Astrocyte (in vitro differentiated cells and primary cell): ENCODE measurements around the gene ADIG. TPM values are rescaled to one million over a fixed set of nuclear protein-coding genes. Genes with fewer than 3 reads are reported as not detected.

Experiments used
- DNase-seq: peaks from one replicate; pipeline ENCODE4 v3.0.0-alpha.2; 2010; ENCODE audit warnings: low read depth
- FAIRE-seq: peaks from 2 replicates; lab custom pipeline; 2011; peaks lifted over from hg19 to GRCh38; lab: Jason Lieb, UNC
- H2AFZ ChIP-seq: 2 replicates; pipeline ENCODE4 v1.6.0; 2012; ENCODE audit warnings: low read depth, low read length, inconsistent platforms
- H3K27ac ChIP-seq: 2 replicates; pipeline ENCODE4 v1.5.1; 2011; ENCODE audit warnings: low read depth, low read length, inconsistent platforms
- H3K27me3 ChIP-seq: 2 replicates; pipeline ENCODE4 v1.6.0; 2011; ENCODE audit warnings: low read length, inconsistent platforms; ENCODE audit not compliant: insufficient read depth
- H3K36me3 ChIP-seq: 2 replicates; pipeline ENCODE4 v1.5.1; 2011; ENCODE audit warnings: low read length, inconsistent platforms; ENCODE audit not compliant: insufficient read depth
- H3K4me1 ChIP-seq: 2 replicates; pipeline ENCODE4 v1.5.1; 2011; ENCODE audit warnings: low read length, inconsistent platforms; ENCODE audit not compliant: insufficient read depth
- H3K4me2 ChIP-seq: 2 replicates; pipeline ENCODE4 v1.6.0; 2012; ENCODE audit warnings: low read length, inconsistent platforms
- H3K4me3 ChIP-seq: 2 replicates; pipeline ENCODE4 v1.5.1; 2011; ENCODE audit warnings: low read depth, mild to moderate bottlenecking, low read length, inconsistent platforms; ENCODE audit not compliant: insufficient read depth
- H3K79me2 ChIP-seq: 2 replicates; pipeline ENCODE4 v1.6.0; 2012; ENCODE audit warnings: mild to moderate bottlenecking, low read length, inconsistent platforms; ENCODE audit not compliant: insufficient read depth
- H3K9ac ChIP-seq: 2 replicates; pipeline ENCODE4 v1.6.0; 2012; ENCODE audit warnings: mild to moderate bottlenecking, low read length, inconsistent platforms
- H3K9me3 ChIP-seq: 2 replicates; pipeline ENCODE4 v1.5.1; 2012; ENCODE audit warnings: low read depth, mild to moderate bottlenecking, low read length, inconsistent platforms; ENCODE audit not compliant: insufficient read depth
- H4K20me1 ChIP-seq: 2 replicates; pipeline ENCODE4 v1.6.0; 2012; ENCODE audit warnings: low read length, inconsistent platforms; ENCODE audit not compliant: insufficient read depth
- H3K27ac Mint-ChIP-seq: one replicate; pipeline ENCODE4 v1.8.0; 2021; ENCODE audit warnings: mild to moderate bottlenecking, mixed read lengths; ENCODE audit not compliant: unreplicated experiment
- H3K27me3 Mint-ChIP-seq: one replicate; pipeline ENCODE4 v1.8.0; 2021; ENCODE audit warnings: low read depth, mixed read lengths; ENCODE audit not compliant: unreplicated experiment
- H3K36me3 Mint-ChIP-seq: one replicate; pipeline ENCODE4 v1.8.0; 2021; ENCODE audit warnings: low read depth, mixed read lengths; ENCODE audit not compliant: unreplicated experiment
- H3K4me1 Mint-ChIP-seq: one replicate; pipeline ENCODE4 v1.8.0; 2021; ENCODE audit warnings: low read depth, mixed read lengths; ENCODE audit not compliant: unreplicated experiment
- H3K4me3 Mint-ChIP-seq: one replicate; pipeline ENCODE4 v1.8.0; 2021; ENCODE audit warnings: mild to moderate bottlenecking, moderate library complexity, mixed read lengths; ENCODE audit not compliant: unreplicated experiment
- H3K9me3 Mint-ChIP-seq: one replicate; pipeline ENCODE4 v1.8.0; 2021; ENCODE audit warnings: mild to moderate bottlenecking, mixed read lengths; ENCODE audit not compliant: unreplicated experiment
- EZH2 ChIP-seq: IDR thresholded peaks from 2 replicates; pipeline ENCODE4 v1.6.1; 2012; ENCODE audit warnings: mild to moderate bottlenecking, low read length, inconsistent platforms; ENCODE audit not compliant: insufficient read depth
- total RNA-seq: library from RNA; stranded (reverse); gene quantifications from 2 replicates; pipeline ENCODE4 v1.2.1, GENCODE V29; 2021
- TF ChIP-seq, protein P1 (sequence below): IDR thresholded peaks from 2 replicates; pipeline ENCODE4 v1.5.1; 2011; ENCODE audit warnings: low read depth, mild to moderate bottlenecking, inconsistent platforms, low read length, moderate library complexity; ENCODE audit not compliant: insufficient read depth

ADIG gene
- total RNA-seq, 1 donor from 2014 or later = not detected

- no peak overlapping the region for H3K9ac ChIP-seq
- no peaks in the 10 kb centered on the region for H3K79me2 ChIP-seq
- H3K27ac ChIP-seq = no peak overlapping the region
- no peak overlapping the region for H3K4me3 ChIP-seq
- Mint-ChIP-seq H3K36me3 (peaks cover 28% of the 10 kb centered on the region), H3K9me3 (no peaks in the 10 kb centered on the region), H3K27me3 (no peaks in the 10 kb centered on the region), H3K4me3 (no peak overlapping the region), H3K4me1 (no peaks in the 10 kb centered on the region), H3K27ac (no peak overlapping the region)
- H4K20me1 ChIP-seq = peaks cover 9% of the 10 kb centered on the region
- TF ChIP-seq, protein P1, sequence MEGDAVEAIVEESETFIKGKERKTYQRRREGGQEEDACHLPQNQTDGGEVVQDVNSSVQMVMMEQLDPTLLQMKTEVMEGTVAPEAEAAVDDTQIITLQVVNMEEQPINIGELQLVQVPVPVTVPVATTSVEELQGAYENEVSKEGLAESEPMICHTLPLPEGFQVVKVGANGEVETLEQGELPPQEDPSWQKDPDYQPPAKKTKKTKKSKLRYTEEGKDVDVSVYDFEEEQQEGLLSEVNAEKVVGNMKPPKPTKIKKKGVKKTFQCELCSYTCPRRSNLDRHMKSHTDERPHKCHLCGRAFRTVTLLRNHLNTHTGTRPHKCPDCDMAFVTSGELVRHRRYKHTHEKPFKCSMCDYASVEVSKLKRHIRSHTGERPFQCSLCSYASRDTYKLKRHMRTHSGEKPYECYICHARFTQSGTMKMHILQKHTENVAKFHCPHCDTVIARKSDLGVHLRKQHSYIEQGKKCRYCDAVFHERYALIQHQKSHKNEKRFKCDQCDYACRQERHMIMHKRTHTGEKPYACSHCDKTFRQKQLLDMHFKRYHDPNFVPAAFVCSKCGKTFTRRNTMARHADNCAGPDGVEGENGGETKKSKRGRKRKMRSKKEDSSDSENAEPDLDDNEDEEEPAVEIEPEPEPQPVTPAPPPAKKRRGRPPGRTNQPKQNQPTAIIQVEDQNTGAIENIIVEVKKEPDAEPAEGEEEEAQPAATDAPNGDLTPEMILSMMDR = no peak
- no peak for TF ChIP-seq EZH2
- no peak overlapping the region for H3K4me2 ChIP-seq
- no peak overlapping the region for H2AFZ ChIP-seq
- H3K27me3 ChIP-seq = no peaks in the 10 kb centered on the region
- no peak for FAIRE-seq
- no peak for DNase-seq
- H3K4me1 ChIP-seq = no peaks in the 10 kb centered on the region
- H3K9me3 ChIP-seq = no peaks in the 10 kb centered on the region
- peaks cover 43% of the 10 kb centered on the region for H3K36me3 ChIP-seq
Measured at GRCh38 chr20:38554986-38555385, 26.0 kb upstream of the ADIG start.

GRCh38 chr20:38555395-38555794 is 25.6 kb upstream of the ADIG start:
- H3K4me3 ChIP-seq = no peak overlapping the region
- H3K27me3 ChIP-seq = no peaks in the 10 kb centered on the region
- no peak overlapping the region for H3K9ac ChIP-seq
- H3K79me2 ChIP-seq = no peaks in the 10 kb centered on the region
- H3K27ac ChIP-seq = no peak overlapping the region
- no peak for TF ChIP-seq EZH2
- TF ChIP-seq, protein P1 = no peak
- DNase-seq (no peak), FAIRE-seq (no peak)
- no peak overlapping the region for H2AFZ ChIP-seq
- Mint-ChIP-seq H3K27me3 (no peaks in the 10 kb centered on the region), H3K36me3 (peaks cover 32% of the 10 kb centered on the region), H3K4me1 (no peaks in the 10 kb centered on the region), H3K4me3 (no peak overlapping the region), H3K27ac (no peak overlapping the region), H3K9me3 (no peaks in the 10 kb centered on the region)
- H4K20me1 ChIP-seq = peaks cover 9% of the 10 kb centered on the region
- peaks cover 47% of the 10 kb centered on the region for H3K36me3 ChIP-seq
- no peak overlapping the region for H3K4me2 ChIP-seq
- no peaks in the 10 kb centered on the region for H3K9me3 ChIP-seq
- H3K4me1 ChIP-seq = no peaks in the 10 kb centered on the region

DNA sequence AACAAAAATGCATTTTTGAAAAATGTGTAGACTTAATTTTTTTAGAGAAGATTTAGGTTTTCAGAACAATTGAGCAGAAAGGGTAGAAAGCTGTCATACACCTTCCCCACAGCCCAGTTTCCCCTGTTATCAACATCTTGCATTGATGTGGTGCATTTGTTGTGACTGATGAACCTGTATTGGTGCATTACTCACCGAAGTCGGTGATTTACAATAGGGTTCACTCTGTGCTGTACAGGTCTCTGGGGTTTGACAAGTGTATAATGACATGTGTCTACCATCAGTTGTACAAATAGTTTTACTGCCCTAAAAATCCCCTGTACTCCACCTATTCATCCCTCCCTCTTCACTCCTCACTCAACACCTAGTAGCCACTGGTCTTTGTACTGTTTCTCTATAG is 23.8 kb upstream of the ADIG start:
- Histone ChIP-seq H3K4me3 (no peak overlapping the region), H3K79me2 (no peaks in the 10 kb centered on the region), H3K27ac (no peak overlapping the region), H3K4me1 (no peaks in the 10 kb centered on the region), H3K4me2 (no peak overlapping the region), H2AFZ (no peak overlapping the region), H3K27me3 (no peaks in the 10 kb centered on the region), H4K20me1 (peaks cover 6% of the 10 kb centered on the region), H3K36me3 (peaks cover 47% of the 10 kb centered on the region), H3K9ac (no peak overlapping the region), H3K9me3 (no peaks in the 10 kb centered on the region)
- FAIRE-seq (no peak), DNase-seq (no peak)
- H3K27me3 Mint-ChIP-seq = no peaks in the 10 kb centered on the region
- no peak for TF ChIP-seq EZH2
- TF ChIP-seq, protein P1 = no peak
- no peaks in the 10 kb centered on the region for H3K4me1 Mint-ChIP-seq
- H3K9me3 Mint-ChIP-seq = no peaks in the 10 kb centered on the region
- no peak overlapping the region for H3K27ac Mint-ChIP-seq
- H3K4me3 Mint-ChIP-seq = no peak overlapping the region
- peaks cover 32% of the 10 kb centered on the region for H3K36me3 Mint-ChIP-seq
